H1 (cell line): Measurements from ENCODE around the gene TK1. TPM values are rescaled to one million over a fixed set of nuclear protein-coding genes. Genes with fewer than 3 reads are reported as not detected.

Experiments
- CTCF ChIA-PET: fragments of 300-600 bp; sonication (Branson Sonifier 250); formaldehyde crosslinking; loops from one replicate; lab custom pipeline; 2021; ENCODE audit not compliant: partially characterized antibody; lab: Charles Lee
- POLR2A ChIA-PET: fragments of 300-600 bp; sonication (Branson Sonifier 250); formaldehyde crosslinking; loops from one replicate; lab custom pipeline; 2021; ENCODE audit warnings: inconsistent platforms; ENCODE audit not compliant: partially characterized antibody; lab: Charles Lee
- DNase-seq, 2 experiments: peaks; one replicate each; pipeline versions ENCODE4 v3.0.0 to v3.0.0-alpha.2; 2010 to 2022; ENCODE audit warnings: low spot score in 2 of 2, low read depth in 1 of 2, mixed read lengths in 1 of 2
- FAIRE-seq: peaks from 2 replicates; lab custom pipeline; 2011; peaks lifted over from hg19 to GRCh38; lab: Jason Lieb, UNC
- H2AFZ ChIP-seq: 2 replicates; pipeline ENCODE4 v1.8.1; 2012; ENCODE audit warnings: low read length, inconsistent platforms
- H2AK5ac ChIP-seq: 2 replicates; pipeline ENCODE4 v1.6.1; 2013; ENCODE audit warnings: low read depth, low read length
- H2BK120ac ChIP-seq: replicated peaks from 2 replicates; pipeline ENCODE3; 2013; ENCODE audit warnings: low read depth, low read length, inconsistent platforms
- H2BK12ac ChIP-seq: 2 replicates; pipeline ENCODE4 v1.6.1; 2013; ENCODE audit warnings: low read depth, low read length
- H2BK15ac ChIP-seq: 2 replicates; pipeline ENCODE4 v1.6.1; 2013; ENCODE audit warnings: low read length
- H2BK20ac ChIP-seq: 2 replicates; pipeline ENCODE4 v1.6.1; 2013; ENCODE audit warnings: low read length
- H2BK5ac ChIP-seq: 2 replicates; pipeline ENCODE4 v1.6.1; 2013; ENCODE audit warnings: low read depth, low read length
- H3K14ac ChIP-seq: 2 replicates; pipeline ENCODE4 v1.6.1; 2013; ENCODE audit warnings: inconsistent platforms; ENCODE audit not compliant: insufficient read length
- H3K18ac ChIP-seq: 2 replicates; pipeline ENCODE4 v1.6.1; 2013; ENCODE audit warnings: low read length; ENCODE audit errors: extremely low read depth
- H3K23ac ChIP-seq: 2 replicates; pipeline ENCODE4 v1.6.1; 2013; ENCODE audit warnings: inconsistent platforms; ENCODE audit not compliant: insufficient read length
- H3K23me2 ChIP-seq: 2 replicates; pipeline ENCODE4 v1.6.1; 2013; ENCODE audit warnings: low read depth, low read length
- H3K27ac ChIP-seq: 2 replicates; pipeline ENCODE4 v1.6.1; 2011; ENCODE audit warnings: low read depth, low read length, inconsistent platforms
- H3K27me3 ChIP-seq, 4 experiments: replicated peaks in 1 of 4; 1 replicate in 1 of 4; 2 replicates in 3 of 4; pipeline versions ENCODE4 v1.6.1 to v1.8.1; 2011 to 2013; ENCODE audit warnings: low read length in 3 of 4, mild to moderate bottlenecking in 3 of 4, inconsistent platforms in 2 of 4, mixed read lengths in 2 of 4, moderate library complexity in 1 of 4; ENCODE audit not compliant: control insufficient read depth in 3 of 4, insufficient read depth in 3 of 4; ENCODE audit errors: extremely low read depth in 1 of 4
- H3K36me3 ChIP-seq, 4 experiments: 2 replicates each; pipeline versions ENCODE4 v1.6.1 to v1.8.1; 2011 to 2013; ENCODE audit warnings: mild to moderate bottlenecking in 4 of 4, low read length in 3 of 4, moderate library complexity in 2 of 4, control low read depth in 1 of 4, inconsistent platforms in 1 of 4; ENCODE audit not compliant: insufficient read depth in 4 of 4, control insufficient read depth in 2 of 4
- H3K4ac ChIP-seq: replicated peaks from 2 replicates; pipeline ENCODE3; 2013; ENCODE audit warnings: low read length, low read depth, mixed read lengths, inconsistent platforms; ENCODE audit not compliant: insufficient read length
- H3K4me1 ChIP-seq, 4 experiments: replicated peaks in 1 of 4; 1 replicate in 1 of 4; 2 replicates in 3 of 4; pipeline versions ENCODE4 v1.6.1 to v1.8.1; 2011 to 2013; ENCODE audit warnings: low read length in 3 of 4, inconsistent platforms in 2 of 4, mixed read lengths in 1 of 4; ENCODE audit not compliant: insufficient read depth in 4 of 4, control insufficient read depth in 3 of 4
- H3K4me2 ChIP-seq, 2 experiments: 2 replicates each; pipeline versions ENCODE4 v1.6.1 to v1.8.1; 2011 to 2013; ENCODE audit warnings: low read depth in 2 of 2, low read length in 2 of 2, control low read depth in 1 of 2, inconsistent platforms in 1 of 2, mild to moderate bottlenecking in 1 of 2; ENCODE audit not compliant: insufficient read depth in 1 of 2
- H3K4me3 ChIP-seq, 4 experiments: fragments of 200-600, 300-600 bp in 1 of 4; sonication (generic), shearing (Covaris generic), sonication (Bioruptor Twin) in 1 of 4; 2 replicates each; pipeline versions ENCODE4 v1.5.1 to v1.8.1; 2011 to 2016; ENCODE audit warnings: low read length in 4 of 4, low read depth in 3 of 4, control low read depth in 2 of 4, inconsistent platforms in 2 of 4, mild to moderate bottlenecking in 2 of 4, mixed read lengths in 1 of 4, moderate library complexity in 1 of 4; ENCODE audit not compliant: insufficient read depth in 2 of 4; ENCODE audit errors: extremely low read depth in 1 of 4
- H3K56ac ChIP-seq: replicated peaks from 2 replicates; pipeline ENCODE3; 2013; ENCODE audit warnings: low read depth, mild to moderate bottlenecking, mixed read lengths, low read length, inconsistent platforms; ENCODE audit not compliant: insufficient read length
- H3K79me1 ChIP-seq: 2 replicates; pipeline ENCODE4 v1.6.1; 2013; ENCODE audit warnings: low read depth, low read length, control low read depth
- H3K79me2 ChIP-seq, 2 experiments: 2 replicates each; pipeline versions ENCODE4 v1.6.1 to v1.8.1; 2012 to 2013; ENCODE audit warnings: low read length in 2 of 2, mild to moderate bottlenecking in 2 of 2, inconsistent platforms in 1 of 2; ENCODE audit not compliant: insufficient read depth in 2 of 2, control insufficient read depth in 1 of 2
- H3K9ac ChIP-seq, 4 experiments: replicated peaks in 1 of 4; 1 replicate in 1 of 4; 2 replicates in 3 of 4; pipeline versions ENCODE4 v1.6.1 to v1.8.1; 2011 to 2013; ENCODE audit warnings: low read depth in 3 of 4, low read length in 3 of 4, control low read depth in 2 of 4, mild to moderate bottlenecking in 2 of 4, moderate library complexity in 2 of 4, inconsistent platforms in 1 of 4; ENCODE audit errors: extremely low read depth in 1 of 4
- H3K9me3 ChIP-seq, 2 experiments: 2 replicates each; pipeline versions ENCODE4 v1.6.1 to v1.8.1; 2012 to 2013; ENCODE audit warnings: mild to moderate bottlenecking in 2 of 2, moderate library complexity in 2 of 2, control low read depth in 1 of 2, inconsistent platforms in 1 of 2, low read depth in 1 of 2, low read length in 1 of 2, mixed read lengths in 1 of 2; ENCODE audit not compliant: insufficient read depth in 2 of 2
- H4K20me1 ChIP-seq, 2 experiments: replicated peaks in 1 of 2; 2 replicates each; pipeline versions ENCODE3 to v1.8.1; 2011 to 2013; ENCODE audit warnings: inconsistent platforms in 2 of 2, low read length in 2 of 2, mild to moderate bottlenecking in 1 of 2; ENCODE audit not compliant: insufficient read depth in 2 of 2, control insufficient read depth in 1 of 2
- H4K5ac ChIP-seq: 2 replicates; pipeline ENCODE4 v1.6.1; 2013; ENCODE audit warnings: low read length, low read depth, mixed read lengths, inconsistent platforms; ENCODE audit not compliant: insufficient read length
- H4K8ac ChIP-seq: 2 replicates; pipeline ENCODE4 v1.8.0; 2013; ENCODE audit warnings: mild to moderate bottlenecking, moderate library complexity, low read length, inconsistent platforms; ENCODE audit not compliant: insufficient read depth; ENCODE audit errors: extremely low read depth
- H4K91ac ChIP-seq: replicated peaks from 2 replicates; pipeline ENCODE3; 2013; ENCODE audit warnings: low read length, mixed read lengths, inconsistent platforms; ENCODE audit not compliant: insufficient read length
- EGR1 ChIP-seq: IDR thresholded peaks from 2 replicates; pipeline ENCODE4 v1.6.1; 2011; ENCODE audit warnings: low read depth, low read length, borderline replicate concordance
- GTF2F1 ChIP-seq: IDR thresholded peaks from 2 replicates; pipeline ENCODE4 v1.6.1; 2012; ENCODE audit warnings: low read depth, low read length, improper control_type of control experiment, borderline replicate concordance
- KDM1A ChIP-seq: fragments of 200-600, 300-600 bp; sonication (generic); IDR thresholded peaks from 2 replicates; pipeline ENCODE4 v1.7.1; 2016; ENCODE audit warnings: mild to moderate bottlenecking, low read length, borderline replicate concordance
- KDM4A ChIP-seq: IDR thresholded peaks from one replicate; pipeline ENCODE4 v1.7.1; 2012; ENCODE audit warnings: low read depth, mild to moderate bottlenecking, moderate library complexity, low read length, inconsistent platforms; ENCODE audit not compliant: severe bottlenecking
- RNF2 ChIP-seq: fragments of 200-900, 300-1000 bp; sonication (generic); IDR thresholded peaks from 2 replicates; pipeline ENCODE4 v1.7.1; 2016; ENCODE audit warnings: borderline replicate concordance, low read depth, mild to moderate bottlenecking, antibody characterized with exemption, low read length; ENCODE audit not compliant: poor library complexity, severe bottlenecking; ENCODE audit errors: missing control alignments
- SIRT6 ChIP-seq: IDR thresholded peaks from one replicate; pipeline ENCODE4 v1.7.1; 2012; ENCODE audit warnings: low read length, inconsistent platforms
- WGBS, 2 experiments: shearing (Covaris generic) in 1 of 2; methylation state at CpG; one replicate each; pipeline versions ENCODE4 v1.1.6 to v1.1.7; 2013 to 2015; ENCODE audit warnings: low lambda C conversion rate in 2 of 2, mixed read lengths in 2 of 2, inconsistent platforms in 1 of 2, low coverage in 1 of 2, missing lambda C conversion rate in 1 of 2; ENCODE audit not compliant: insufficient replicate concordance in 2 of 2, insufficient coverage in 1 of 2, insufficient read length in 1 of 2; ENCODE audit errors: extremely low coverage in 1 of 2, missing lambda C conversion rate in 1 of 2; 5-methylcytosine and 5-hydroxymethylcytosine counted together
- polyA plus RNA-seq, 7 experiments: library from polyadenylated mRNA; depleted of rRNA in 3 of 7; stranded (reverse) in 5 of 7; unstranded in 2 of 7; fragments of >200 nt in 5 of 7; fragments of 200-250 nt in 2 of 7; gene quantifications; 1 replicate in 5 of 7; 2 replicates in 1 of 7; 4 replicates in 1 of 7; pipeline versions ENCODE4 v1.2.1 to v1.2.3, GENCODE V29; 2011 to 2013; ENCODE audit warnings: missing spikeins in 2 of 7, mixed read lengths in 2 of 7
- total RNA-seq: library from RNA; stranded (reverse); fragmentation: NEBNext Ultra II Directional; extraction: Animal tissue kit (Norgen Biotek cat#: 25700); gene quantifications from 2 replicates; pipeline ENCODE4 v1.2.1, GENCODE V29; 2021

TK1 gene
- total and polyA plus RNA-seq, 2 of the 8 experiments (the other 6 are each of a cell fraction or from before 2014, with no cell fraction given) = 66.9 to 147 TPM

- Histone ChIP-seq H2BK5ac (peak overlapping the region; percentile 71; the same call in 1 of the 2 replicates), H3K23me2 (peaks cover 7% of the 10 kb centered on the region), H3K4me3 (peak overlapping the region; percentile 10 to 58 (median 10); a peak in 5 of 8 replicates), H3K14ac (no peak overlapping the region), H2BK120ac (no peak overlapping the region), H2BK20ac (no peak overlapping the region), H3K18ac (peak overlapping the region; percentile 32; the same call in 1 of the 2 replicates), H3K4me1 (peaks cover 0 to 28% (median 17%) of the 10 kb centered on the region in 4 experiments; a peak in 6 of 7 replicates), H3K23ac (no peak overlapping the region), H3K79me2 (no peaks in the 10 kb centered on the region), H2BK12ac (peak overlapping the region; percentile 90; the same call in 1 of the 2 replicates), H3K36me3 (no peaks in the 10 kb centered on the region), H4K8ac (peak overlapping the region; percentile 73), H3K4me2 (peak overlapping the region; percentile 53 to 69), H3K4ac (peak overlapping the region; percentile 32), H3K56ac (no peak overlapping the region), H3K27me3 (peaks cover 0 to 26% (median 17%) of the 10 kb centered on the region in 4 experiments; a peak in 5 of 7 replicates), H2BK15ac (0 out of 2 replicates have a peak overlapping the region, but pooled peaks have one; percentile 29), H2AFZ (no peak overlapping the region), H3K79me1 (no peaks in the 10 kb centered on the region), H4K91ac (no peak overlapping the region), H3K9me3 (no peaks in the 10 kb centered on the region), H3K27ac (no peak overlapping the region), H3K9ac (no peak overlapping the region), H4K5ac (no peak overlapping the region), H4K20me1 (peaks cover 0 to 3% of the 10 kb centered on the region in 2 experiments), H2AK5ac (peak overlapping the region; percentile 54; the same call in 1 of the 2 replicates)
- FAIRE-seq (no peak), DNase-seq (no peak)
- 29% methylated on average over 63 of the region's 74 CpGs; no CpG with 5 or more reads in 1 of the 2 experiments for WGBS, 2 experiments
- POLR2A ChIA-PET = interaction anchor here (0.9 to 4.6 kb wide), 8 partner anchors 10 to 50 kb away, joined by 3 to 16 read pairs (median 4); no protein-coding TSS in a partner anchor
- TF ChIP-seq KDM4A (peak; percentile 48), EGR1 (no peak), SIRT6 (no peak), KDM1A (peak; percentile 65; the same call in 1 of the 2 replicates), GTF2F1 (no peak), RNF2 (no peak)
- CTCF ChIA-PET = interaction anchor here (0.6 to 4.2 kb wide), 4 partner anchors 9 to 631 kb away, joined by 3 to 17 read pairs (median 6); no protein-coding TSS in a partner anchor
Observed at GRCh38 chr17:78131172-78132083, 55.4 kb downstream of the TK1 start.
